HT-29 (cell line): ENCODE results near the gene MTHFD2L. TPM values are rescaled to one million over a fixed set of nuclear protein-coding genes. Genes with fewer than 3 reads are reported as not detected.
"Not testable (repeated sequence)": the region's sequence is repeated elsewhere in the genome, so short reads cannot be mapped to it uniquely, and the experiment has no call there.

Experiments
- DNase-seq: peaks from one replicate; pipeline ENCODE4 v3.0.0-alpha.2; 2015; ENCODE audit warnings: low spot score
- total RNA-seq: library from RNA; depleted of rRNA; stranded (reverse); fragments of >200 nt; shearing (Covaris generic); gene quantifications from 2 replicates; pipeline ENCODE4 v1.2.3, GENCODE V29; 2014; rRNA removed

Gene MTHFD2L
- total RNA-seq, 1 experiment from 2014 or later = 18.4 TPM

DNA sequence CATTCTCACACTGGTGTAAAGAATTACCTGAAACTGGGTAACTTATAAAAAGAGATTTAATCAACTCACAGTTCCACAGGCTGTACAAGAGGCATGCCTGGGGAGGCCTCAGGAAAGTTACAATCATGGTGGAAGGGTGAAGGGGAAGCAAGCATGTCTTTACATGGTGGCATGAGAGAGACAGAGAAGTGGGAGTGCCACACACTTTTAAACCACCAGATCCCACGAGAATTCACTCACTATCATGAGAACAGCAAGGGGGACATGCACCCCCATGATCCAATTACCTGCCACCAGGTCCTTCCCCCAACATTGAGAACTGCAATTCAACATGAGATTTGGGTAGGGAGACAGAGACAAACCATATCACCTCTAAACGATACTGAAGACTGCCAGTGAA is 173.3 kb downstream of the MTHFD2L start:
- no peak for DNase-seq

DNA sequence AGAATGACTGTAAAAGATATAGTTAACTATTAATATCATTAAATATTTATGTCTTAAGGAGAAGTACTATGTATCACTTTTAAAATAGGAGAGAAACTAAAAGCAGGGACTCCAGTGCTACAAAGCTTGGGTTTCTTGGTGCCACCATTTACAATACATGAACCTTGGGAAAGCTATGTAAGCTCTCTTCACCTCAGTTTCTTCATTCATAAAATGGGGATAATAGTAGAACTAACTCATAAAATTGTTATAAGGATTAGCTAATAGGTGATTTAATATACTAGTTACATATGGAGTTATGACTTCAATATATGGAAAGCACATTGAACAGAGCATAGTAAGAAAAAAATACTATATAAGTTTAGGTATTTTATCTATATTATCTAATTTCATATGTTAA is 174.0 kb downstream of the MTHFD2L start:
- DNase-seq = no peak

DNA sequence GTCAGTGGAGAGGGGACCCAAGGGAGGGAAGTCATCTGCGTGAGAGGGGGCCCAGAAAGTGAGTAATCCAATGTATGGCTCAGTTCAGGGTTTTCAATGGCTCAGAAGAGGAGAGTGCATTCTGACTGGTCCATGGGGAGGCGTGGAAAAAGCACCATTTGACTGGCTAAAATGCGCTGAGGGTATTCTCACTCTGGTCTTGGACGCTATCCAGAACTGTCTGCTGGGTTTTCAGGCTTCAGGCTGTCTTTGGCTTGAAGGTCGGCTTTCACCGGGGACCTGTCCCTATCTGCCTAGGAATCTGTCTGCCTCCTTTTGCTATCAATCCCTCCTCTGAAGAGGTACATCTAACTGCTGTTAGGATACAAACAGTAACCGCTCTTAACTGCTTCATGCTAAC is 176.7 kb downstream of the MTHFD2L start:
- DNase-seq = no peak

DNA sequence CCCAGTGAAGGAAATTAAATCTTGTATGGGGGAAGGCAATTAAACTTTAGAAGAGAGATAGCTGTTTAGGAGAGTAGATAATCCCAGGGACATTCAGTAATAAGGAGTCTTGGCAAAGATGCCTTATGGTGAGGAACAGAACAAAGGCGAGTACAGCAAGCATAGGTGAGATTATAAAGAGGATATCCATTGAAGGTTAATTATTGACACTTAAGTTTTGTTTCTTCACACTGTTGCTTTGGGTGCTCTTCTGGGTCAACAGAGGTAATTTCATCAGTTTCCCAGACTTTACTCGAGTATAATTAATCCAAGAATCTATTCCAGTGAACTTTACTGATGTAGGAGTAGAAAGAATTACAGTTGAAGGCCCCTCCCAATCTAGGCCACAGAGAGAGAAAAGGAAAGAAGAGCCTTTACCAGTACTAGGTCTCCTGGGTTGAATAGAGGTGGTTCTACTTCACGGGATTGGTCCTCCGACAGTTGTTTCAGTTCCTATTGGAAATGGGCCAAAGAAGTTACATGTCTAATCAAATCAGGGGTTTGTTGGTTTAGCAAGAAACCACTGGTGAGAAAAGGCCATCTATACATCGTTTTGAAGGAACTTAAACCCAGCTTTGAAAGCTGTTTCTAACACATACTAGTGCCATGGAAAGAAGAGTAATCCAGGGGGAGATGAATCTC is 177.6 kb downstream of the MTHFD2L start:
- no peak for DNase-seq

GRCh38 chr4:74338792-74339333 is 180.9 kb downstream of the MTHFD2L start:
- no peak for DNase-seq

GRCh38 chr4:74339501-74339900 is 181.6 kb downstream of the MTHFD2L start:
- no peak for DNase-seq

DNA sequence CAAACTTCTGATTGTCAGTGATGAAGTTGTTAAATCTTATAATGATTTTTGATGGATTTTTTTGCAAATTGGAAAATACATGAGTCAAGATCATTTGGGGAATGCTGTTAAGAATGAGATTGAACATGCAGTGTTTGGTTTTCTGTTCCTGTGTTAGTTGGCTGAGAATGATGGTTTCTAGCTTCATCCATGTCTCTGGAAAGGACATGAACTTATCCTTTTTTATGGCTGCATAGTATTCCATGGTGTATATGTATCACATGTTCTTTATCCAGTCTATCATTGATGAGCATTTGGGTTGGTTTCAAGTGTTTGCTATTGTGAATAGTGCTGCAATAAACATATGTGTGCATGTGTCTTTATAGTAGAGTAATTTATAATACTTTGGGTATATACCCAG is 182.5 kb downstream of the MTHFD2L start:
- DNase-seq = not testable (repeated sequence)

DNA sequence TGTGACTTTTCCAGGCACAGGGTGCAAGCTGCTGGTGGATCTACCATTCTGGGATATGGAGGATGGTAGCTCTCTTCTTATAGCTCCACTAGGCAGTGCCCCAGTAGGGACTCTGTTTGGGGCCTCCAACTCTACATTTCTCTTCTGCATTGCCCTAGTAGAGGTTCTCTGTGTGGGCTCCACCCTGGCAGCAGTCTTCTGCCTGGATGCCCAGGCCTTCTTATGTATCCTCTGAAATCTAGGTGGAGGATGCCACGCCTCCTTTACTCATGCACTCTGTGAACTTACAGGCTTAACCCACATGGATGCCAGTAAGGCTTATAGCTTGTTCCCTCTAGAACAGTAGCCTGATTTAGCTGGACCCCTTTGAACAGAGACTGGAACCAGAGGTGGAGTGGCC is 186.1 kb downstream of the MTHFD2L start:
- DNase-seq = no peak

Other genes with a start within 250 kb of the MTHFD2L start
- 0.37 and 1.1 TPM in 2 replicates for gene PF4, start 176.1 kb upstream of the MTHFD2L start, total RNA-seq
- not detected in 2 replicates for gene PPBP, start 169.9 kb upstream of the MTHFD2L start, total RNA-seq
- not detected in 2 replicates for gene CXCL5, start 159.4 kb upstream of the MTHFD2L start, total RNA-seq
- 1.1 and 1.5 TPM in 2 replicates for gene CXCL3, start 119.4 kb upstream of the MTHFD2L start, total RNA-seq
- gene CXCL2, start 58.9 kb upstream of the MTHFD2L start, total RNA-seq = 3.1 and 8.3 TPM in 2 replicates
- gene EPGN, start 150.4 kb downstream of the MTHFD2L start, total RNA-seq = 0.26 TPM in 1 of 2 replicates, not detected in the other
- gene EREG, start 207.0 kb downstream of the MTHFD2L start, total RNA-seq = 67.4 and 74.0 TPM in 2 replicates